Testis (tissue), 3 donors: ENCODE results near the gene G6PC2. TPM values are rescaled to one million over a fixed set of nuclear protein-coding genes. Genes with fewer than 3 reads are reported as not detected.
"Not testable (repeated sequence)": the region's sequence is repeated elsewhere in the genome, so short reads cannot be mapped to it uniquely, and the experiment has no call there.

Experiments used
- DNase-seq: peaks from one replicate; pipeline ENCODE4 v3.0.0-alpha.2; 2019
- H3K27ac ChIP-seq, 2 donors: fragments of 200-600 bp; sonication (generic); one replicate each; pipeline ENCODE4 v1.5.1; 2019
- H3K27me3 ChIP-seq: fragments of 200-600 bp; sonication (generic); one replicate; pipeline ENCODE4 v1.5.1; 2019
- H3K36me3 ChIP-seq: fragments of 200-600 bp; sonication (generic); one replicate; pipeline ENCODE4 v1.5.1; 2017; ENCODE audit warnings: low read depth; ENCODE audit errors: missing control alignments
- H3K4me1 ChIP-seq: fragments of 200-600 bp; sonication (generic); one replicate; pipeline ENCODE4 v1.5.1; 2019
- H3K4me3 ChIP-seq, 2 donors: fragments of 200-600 bp; sonication (generic); one replicate each; pipeline ENCODE4 v1.5.1; 2017 to 2019
- H3K9me3 ChIP-seq: fragments of 200-600 bp; sonication (generic); one replicate; pipeline ENCODE4 v1.5.1; 2017
- POLR2A ChIP-seq: fragments of 450-650 bp; IDR thresholded peaks from one replicate; pipeline ENCODE4 v1.6.1; 2017; ENCODE audit warnings: antibody characterized with exemption, mild to moderate bottlenecking, moderate library complexity
- WGBS, 2 donors: methylation state at CpG; one replicate each; pipeline ENCODE4 v1.1.5; 2018; 5-methylcytosine and 5-hydroxymethylcytosine counted together
- intact Hi-C: fragments of 100-400 bp; cut with DNase I; formaldehyde crosslinking; loops from one replicate; pipeline ENCODE4 v1.15.1; 2023; ENCODE audit warnings: low total_unique reads
- polyA plus RNA-seq: library from polyadenylated mRNA; stranded (reverse); fragments of 350-450 nt; fragmentation: Illumina TruSeq; extraction: RNeasy Lipid Tissue Mini Kit (QIAGEN cat#74804); gene quantifications from one replicate; pipeline ENCODE4 v1.2.3, GENCODE V29; 2014; ENCODE audit warnings: low read depth, low replicate concordance; ENCODE audit not compliant: insufficient read depth
- total RNA-seq, 2 donors: library from RNA; depleted of rRNA; stranded (reverse); fragments of >200 nt; gene quantifications; one replicate each; pipeline ENCODE4 v1.2.3, GENCODE V29; 2016
- TF ChIP-seq, protein P1 (sequence below), 3 experiments: fragments of 450-650 bp in 2 of 3; fragments of 200-600 bp in 1 of 3; sonication (generic) in 1 of 3; IDR thresholded peaks; one replicate each; pipeline ENCODE4 v1.5.1; 2016 to 2019; ENCODE audit warnings: antibody characterized with exemption in 3 of 3, mild to moderate bottlenecking in 2 of 3, moderate library complexity in 1 of 3

The G6PC2 gene
- total and polyA plus RNA-seq, 3 donors from 2014 or later: 1.1 to 2.5 (median 2.4) TPM

DNA sequence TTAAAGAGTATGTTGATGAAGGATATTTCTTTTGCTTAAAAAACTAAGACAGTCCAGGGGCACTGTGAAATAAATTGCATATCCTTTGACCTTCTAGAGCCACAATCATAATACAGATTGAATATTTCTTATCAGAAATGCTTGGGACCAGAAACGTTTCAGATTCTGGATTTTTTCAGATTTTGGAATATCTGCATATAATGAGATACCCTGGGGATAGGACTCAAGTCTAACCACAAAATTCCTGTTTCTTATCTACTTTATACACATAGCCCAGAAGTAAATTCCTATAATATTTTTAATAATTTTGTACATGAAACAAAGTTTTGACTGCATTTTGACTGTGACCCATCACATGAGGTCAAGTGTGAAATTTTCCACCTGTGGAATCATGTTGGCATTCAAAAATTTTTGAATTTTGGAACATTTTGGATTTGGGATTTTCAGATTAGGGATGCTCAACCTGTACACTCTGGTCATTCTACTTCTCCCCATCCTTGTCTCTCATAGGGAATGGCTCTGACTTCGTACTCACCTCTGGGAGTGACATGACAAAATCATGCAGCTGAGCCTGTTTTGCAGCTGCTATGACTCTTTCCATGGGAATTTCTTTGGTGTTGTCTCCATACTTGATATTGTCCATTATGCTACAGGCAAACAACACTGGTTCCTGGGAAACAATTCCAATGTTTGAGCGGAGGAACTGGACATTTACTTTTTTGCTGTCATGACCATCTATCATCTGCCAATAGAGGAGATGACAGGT is 25.7 kb downstream of the G6PC2 start:
- H3K4me3 ChIP-seq: no peak overlapping the region
- no peak overlapping the region for H3K27ac ChIP-seq
- H3K4me1 ChIP-seq: no peaks in the 10 kb centered on the region
- no peaks in the 10 kb centered on the region for H3K36me3 ChIP-seq
- intact Hi-C loops: loop anchor here (10.0 kb wide), 2 partner anchors 152 to 582 kb away; no protein-coding TSS in a partner anchor
- no peaks in the 10 kb centered on the region for H3K9me3 ChIP-seq
- no peaks in the 10 kb centered on the region for H3K27me3 ChIP-seq
- TF ChIP-seq POLR2A: no peak
- TF ChIP-seq, protein P1, sequence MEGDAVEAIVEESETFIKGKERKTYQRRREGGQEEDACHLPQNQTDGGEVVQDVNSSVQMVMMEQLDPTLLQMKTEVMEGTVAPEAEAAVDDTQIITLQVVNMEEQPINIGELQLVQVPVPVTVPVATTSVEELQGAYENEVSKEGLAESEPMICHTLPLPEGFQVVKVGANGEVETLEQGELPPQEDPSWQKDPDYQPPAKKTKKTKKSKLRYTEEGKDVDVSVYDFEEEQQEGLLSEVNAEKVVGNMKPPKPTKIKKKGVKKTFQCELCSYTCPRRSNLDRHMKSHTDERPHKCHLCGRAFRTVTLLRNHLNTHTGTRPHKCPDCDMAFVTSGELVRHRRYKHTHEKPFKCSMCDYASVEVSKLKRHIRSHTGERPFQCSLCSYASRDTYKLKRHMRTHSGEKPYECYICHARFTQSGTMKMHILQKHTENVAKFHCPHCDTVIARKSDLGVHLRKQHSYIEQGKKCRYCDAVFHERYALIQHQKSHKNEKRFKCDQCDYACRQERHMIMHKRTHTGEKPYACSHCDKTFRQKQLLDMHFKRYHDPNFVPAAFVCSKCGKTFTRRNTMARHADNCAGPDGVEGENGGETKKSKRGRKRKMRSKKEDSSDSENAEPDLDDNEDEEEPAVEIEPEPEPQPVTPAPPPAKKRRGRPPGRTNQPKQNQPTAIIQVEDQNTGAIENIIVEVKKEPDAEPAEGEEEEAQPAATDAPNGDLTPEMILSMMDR (IDR thresholded peaks at IDR 0.05): no peak
- 72 to 77% methylated on average over 3 of the region's 3 CpGs for WGBS, 2 donors
- no peak for DNase-seq

DNA sequence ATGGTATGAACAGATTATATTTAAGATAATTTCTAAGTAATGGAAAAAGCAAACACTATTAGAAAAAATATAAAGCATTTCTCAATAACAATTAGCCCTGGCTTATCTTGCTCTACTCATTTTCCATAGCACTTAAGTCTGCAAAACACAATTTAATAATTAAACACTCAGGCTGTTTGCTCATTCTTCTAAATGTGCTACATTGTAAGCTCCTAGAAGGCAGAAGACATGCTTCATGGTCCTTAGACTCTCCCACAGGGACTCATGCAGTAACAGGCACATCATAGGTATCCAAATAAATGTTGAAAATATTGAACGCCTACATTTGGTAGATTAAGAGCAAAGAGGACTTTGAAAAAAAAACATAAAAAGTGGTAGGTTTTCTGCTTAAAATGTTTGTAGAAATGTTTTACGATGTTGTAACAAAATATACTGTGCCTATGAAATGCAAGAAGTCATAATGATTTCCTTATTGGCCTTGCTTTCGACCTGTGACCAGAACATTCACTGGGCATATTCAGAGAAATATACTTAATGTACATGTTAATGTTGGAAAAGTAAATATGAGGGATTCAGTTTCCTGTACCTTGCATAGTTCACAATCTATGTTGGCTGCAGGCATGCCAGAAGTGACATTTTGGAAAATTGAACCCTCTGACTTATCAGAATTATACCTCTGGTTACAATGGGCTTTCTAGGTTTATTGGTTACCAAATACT is 27.2 kb downstream of the G6PC2 start:
- no peak for TF ChIP-seq POLR2A
- TF ChIP-seq, protein P1 (IDR thresholded peaks at IDR 0.05): no peak
- DNase-seq: no peak
- Histone ChIP-seq H3K27ac (no peak overlapping the region), H3K4me1 (no peaks in the 10 kb centered on the region), H3K27me3 (no peaks in the 10 kb centered on the region), H3K36me3 (no peaks in the 10 kb centered on the region), H3K4me3 (no peak overlapping the region), H3K9me3 (no peaks in the 10 kb centered on the region)
- intact Hi-C loops: loop anchor here (10.0 kb wide), 2 partner anchors 153 to 583 kb away; no protein-coding TSS in a partner anchor
- WGBS, 2 donors: 79 to 94% methylated on average over 3 of the region's 3 CpGs

- H3K4me3 ChIP-seq: no peak overlapping the region
- no peak for TF ChIP-seq POLR2A
- TF ChIP-seq, protein P1 (IDR thresholded peaks at IDR 0.05): no peak
- intact Hi-C loops: loop anchor here (10.0 kb wide), 2 partner anchors 154 to 584 kb away; no protein-coding TSS in a partner anchor
- H3K4me1 ChIP-seq: no peaks in the 10 kb centered on the region
- H3K27me3 ChIP-seq: no peaks in the 10 kb centered on the region
- WGBS, 2 donors: 66 to 76% methylated on average over 3 of the region's 3 CpGs
- no peaks in the 10 kb centered on the region for H3K36me3 ChIP-seq
- H3K9me3 ChIP-seq: no peaks in the 10 kb centered on the region
- no peak overlapping the region for H3K27ac ChIP-seq
- no peak for DNase-seq
Observed at GRCh38 chr2:168929031-168929430, 27.9 kb downstream of the G6PC2 start.

- H3K27me3 ChIP-seq: no peaks in the 10 kb centered on the region
- DNase-seq: no peak
- no peak overlapping the region for H3K27ac ChIP-seq
- 77 to 83% methylated on average over 1 of the region's 1 CpG for WGBS, 2 donors
- H3K4me3 ChIP-seq: no peak overlapping the region
- no peak for TF ChIP-seq POLR2A
- TF ChIP-seq, protein P1 (IDR thresholded peaks at IDR 0.05): no peak
- H3K36me3 ChIP-seq: no peaks in the 10 kb centered on the region
- no peaks in the 10 kb centered on the region for H3K9me3 ChIP-seq
- no peaks in the 10 kb centered on the region for H3K4me1 ChIP-seq
- intact Hi-C loops: no loop called here
Observed at GRCh38 chr2:168930242-168930641, 29.2 kb downstream of the G6PC2 start.

GRCh38 chr2:168932174-168932573 is 31.1 kb downstream of the G6PC2 start:
- H3K4me3 ChIP-seq, H3K27ac ChIP-seq, H3K4me1 ChIP-seq, DNase-seq, H3K9me3 ChIP-seq, H3K27me3 ChIP-seq, H3K36me3 ChIP-seq, intact Hi-C loops: not testable (repeated sequence)
- 92 to 96% methylated on average over 4 of the region's 4 CpGs for WGBS, 2 donors
